ENCODE results near the gene CDK2. TPM values are rescaled to one million over a fixed set of nuclear protein-coding genes. Genes with fewer than 3 reads are reported as not detected.

Gene CDK2
- total RNA-seq (2022; extraction: Qiagen RNA extraction; ENCODE audit: low read depth): 53.4 to 60.4 TPM (median 57.2 TPM) in 5 replicates

DNA sequence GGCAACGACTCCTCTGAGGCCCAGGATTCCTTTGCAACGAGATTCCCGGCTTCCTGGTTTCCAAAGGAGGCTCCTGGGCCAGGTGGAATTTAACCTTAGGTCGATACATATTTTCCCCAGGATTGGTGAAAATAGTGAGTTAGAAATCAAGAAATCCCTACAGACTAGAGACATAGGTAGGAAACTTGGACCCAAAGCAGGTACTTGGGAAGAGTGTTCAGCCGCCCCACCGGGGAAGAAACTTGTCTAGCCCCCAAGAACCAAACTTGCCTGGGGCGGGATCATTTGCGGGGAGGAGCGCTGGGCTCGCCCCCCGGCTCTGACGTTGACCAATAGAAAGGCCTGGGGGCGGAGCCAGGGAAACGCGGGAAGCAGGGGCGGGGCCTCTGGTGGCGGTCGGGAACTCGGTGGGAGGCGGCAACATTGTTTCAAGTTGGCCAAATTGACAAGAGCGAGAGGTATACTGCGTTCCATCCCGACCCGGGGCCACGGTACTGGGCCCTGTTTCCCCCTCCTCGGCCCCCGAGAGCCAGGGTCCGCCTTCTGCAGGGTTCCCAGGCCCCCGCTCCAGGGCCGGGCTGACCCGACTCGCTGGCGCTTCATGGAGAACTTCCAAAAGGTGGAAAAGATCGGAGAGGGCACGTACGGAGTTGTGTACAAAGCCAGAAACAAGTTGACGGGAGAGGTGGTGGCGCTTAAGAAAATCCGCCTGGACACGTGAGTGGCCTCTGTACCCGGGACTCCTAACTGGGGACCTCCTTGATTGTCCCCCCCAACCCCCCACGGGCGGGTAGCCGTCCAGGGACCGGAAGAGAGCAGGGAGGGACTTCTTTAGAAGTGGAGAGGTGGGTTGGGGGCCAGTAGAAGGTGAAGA lies at the start of gene CDK2:
Gene CDK2 (plus strand): TSS at position 423 of the 874 bp plus-strand sequence. CDS start 179 bp downstream, at position 602.

DNA sequence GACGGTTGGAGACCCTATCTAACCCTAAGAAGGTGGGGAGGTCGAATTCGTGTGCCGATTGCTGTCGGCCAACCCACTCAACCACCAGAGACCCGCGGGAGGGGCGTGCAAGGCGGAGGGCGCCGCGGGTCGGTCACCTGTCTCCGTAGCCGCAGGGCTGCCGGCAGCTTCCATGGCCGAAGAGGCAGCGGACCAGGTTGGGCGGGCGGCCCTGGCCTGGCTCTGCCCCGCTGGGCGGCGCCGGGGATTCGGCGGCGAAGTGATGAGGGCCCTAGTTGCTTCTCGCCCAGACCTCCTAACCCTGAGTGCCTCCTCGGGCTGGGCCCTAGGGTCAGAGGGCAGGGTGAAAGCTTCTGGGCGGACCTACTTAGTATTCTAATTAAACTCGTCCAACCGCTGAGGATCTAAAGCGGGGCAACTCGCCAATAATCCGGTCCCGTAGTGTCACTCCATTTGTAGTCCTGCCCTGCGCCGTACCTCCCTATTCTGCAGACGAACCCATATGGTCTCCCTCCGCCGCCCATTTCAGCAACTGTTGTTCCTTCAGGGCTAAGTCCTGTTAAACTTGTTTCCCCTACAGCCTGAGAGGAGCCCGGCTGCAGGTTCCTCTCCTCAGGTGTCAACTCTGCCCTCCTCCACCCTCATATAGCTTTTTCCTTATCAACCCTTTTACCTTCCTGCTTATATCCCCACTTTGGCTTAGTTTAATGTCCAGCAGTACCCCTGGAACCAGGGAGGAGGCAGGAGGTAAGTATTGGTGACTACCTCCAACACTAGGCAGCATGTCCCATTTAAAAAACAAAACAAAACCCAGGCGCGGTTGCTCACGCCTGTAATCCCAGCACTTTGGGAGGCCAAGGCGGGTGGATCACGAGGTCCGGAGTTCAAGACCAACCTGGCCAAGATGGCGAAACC lies 38.8 kb upstream of the CDK2 start, which contains the start of gene PYM1:
Gene PYM1 (minus strand): TSS at position 307 of the 915 bp plus-strand sequence. CDS start 133 bp downstream, at position 174.

DNA sequence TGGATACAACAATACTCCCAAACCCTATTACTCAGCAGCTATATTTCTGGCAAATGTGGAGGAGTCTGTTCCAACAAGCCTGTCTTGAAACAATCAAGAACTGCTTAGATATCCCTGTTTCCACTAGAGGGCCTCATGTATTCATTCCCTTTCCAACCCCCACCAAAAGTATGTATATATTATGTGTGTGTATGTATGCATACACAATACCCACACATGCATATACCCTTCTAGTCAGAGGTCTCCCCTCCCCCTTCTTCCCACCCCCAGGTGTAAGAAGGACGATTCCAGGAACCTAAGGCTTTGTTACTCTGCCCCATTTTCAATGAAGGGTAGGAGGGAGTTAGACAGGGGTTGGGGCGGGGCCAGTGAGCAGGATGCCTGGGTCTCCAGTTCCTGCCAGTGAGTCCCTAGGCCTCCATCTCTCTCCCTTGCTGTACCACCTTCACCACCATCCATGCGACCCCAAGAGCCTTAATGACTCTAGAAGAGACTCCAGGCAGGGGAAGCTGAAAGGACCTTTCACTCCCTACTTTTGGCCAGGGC lies 35.8 kb upstream of the CDK2 start, which contains the start of gene DGKA:
Gene DGKA (plus strand): TSS at position 392 of the 546 bp plus-strand sequence. CDS start 5,342 bp downstream, outside the sequence.

DNA sequence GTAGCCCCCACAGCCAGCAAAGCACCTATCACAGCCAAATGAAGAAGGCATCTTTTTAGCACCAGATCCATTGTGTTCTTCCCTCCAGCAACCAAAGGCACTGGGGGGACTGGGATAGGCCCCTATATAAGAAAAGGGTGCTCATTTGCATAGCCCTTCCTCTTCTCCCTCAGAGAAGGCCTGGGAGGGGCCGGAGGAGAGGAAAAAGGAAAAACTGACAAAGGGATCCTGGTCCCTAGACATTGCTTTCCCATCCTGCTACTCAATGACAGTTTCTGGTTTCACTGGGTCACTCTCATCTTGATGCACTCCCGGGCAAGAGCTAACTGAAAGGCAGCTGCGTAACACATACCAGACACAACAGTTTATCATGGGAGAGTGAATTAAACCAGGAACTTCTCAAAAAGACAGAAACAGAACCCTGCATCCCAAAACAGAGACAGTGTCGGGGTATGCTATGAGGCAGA lies 656 bp upstream of the CDK2 start, which contains the start of gene PMEL:
Gene PMEL (minus strand): TSS at position 102 of the 467 bp plus-strand sequence. CDS start 31 bp downstream, at position 71.

DNA sequence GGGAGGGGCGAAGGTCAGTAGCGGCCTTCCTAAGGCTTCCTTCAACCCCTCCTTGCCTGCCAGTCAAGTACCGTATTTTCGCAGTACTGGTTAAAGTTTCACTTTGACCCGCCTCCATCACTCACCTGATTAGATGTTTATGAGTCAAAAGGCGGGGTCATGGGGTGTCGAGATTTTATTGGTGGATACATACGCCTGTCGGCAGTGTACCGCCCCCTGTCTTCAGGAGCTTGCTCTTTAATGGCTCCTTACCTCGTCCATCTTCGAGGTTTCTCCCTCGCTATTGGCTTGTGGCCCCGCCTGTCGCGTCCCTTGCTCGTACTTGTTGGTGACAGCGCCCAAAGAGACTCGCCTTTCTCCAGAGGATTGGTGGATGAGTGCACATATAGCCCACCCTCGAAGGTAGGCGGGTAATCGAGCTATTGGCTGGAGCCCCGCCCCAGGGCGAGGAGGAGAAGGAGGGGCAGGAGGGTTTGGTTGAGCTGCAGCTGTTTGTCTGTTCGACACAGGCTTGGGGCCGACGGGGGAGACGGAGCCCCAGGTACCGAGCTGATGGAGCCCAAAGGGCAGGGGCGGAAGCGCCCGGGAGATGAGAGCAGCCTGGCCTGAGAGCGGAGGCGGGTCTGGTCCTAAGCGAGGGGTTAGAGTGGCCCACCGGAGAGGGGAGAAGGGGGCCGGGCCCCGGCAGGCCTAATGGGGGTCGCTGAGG lies 7.1 kb downstream of the CDK2 start, which contains the start of gene RAB5B:
Gene RAB5B (plus strand): TSS at position 480 of the 709 bp plus-strand sequence. CDS start 12,883 bp downstream, outside the sequence.

DNA sequence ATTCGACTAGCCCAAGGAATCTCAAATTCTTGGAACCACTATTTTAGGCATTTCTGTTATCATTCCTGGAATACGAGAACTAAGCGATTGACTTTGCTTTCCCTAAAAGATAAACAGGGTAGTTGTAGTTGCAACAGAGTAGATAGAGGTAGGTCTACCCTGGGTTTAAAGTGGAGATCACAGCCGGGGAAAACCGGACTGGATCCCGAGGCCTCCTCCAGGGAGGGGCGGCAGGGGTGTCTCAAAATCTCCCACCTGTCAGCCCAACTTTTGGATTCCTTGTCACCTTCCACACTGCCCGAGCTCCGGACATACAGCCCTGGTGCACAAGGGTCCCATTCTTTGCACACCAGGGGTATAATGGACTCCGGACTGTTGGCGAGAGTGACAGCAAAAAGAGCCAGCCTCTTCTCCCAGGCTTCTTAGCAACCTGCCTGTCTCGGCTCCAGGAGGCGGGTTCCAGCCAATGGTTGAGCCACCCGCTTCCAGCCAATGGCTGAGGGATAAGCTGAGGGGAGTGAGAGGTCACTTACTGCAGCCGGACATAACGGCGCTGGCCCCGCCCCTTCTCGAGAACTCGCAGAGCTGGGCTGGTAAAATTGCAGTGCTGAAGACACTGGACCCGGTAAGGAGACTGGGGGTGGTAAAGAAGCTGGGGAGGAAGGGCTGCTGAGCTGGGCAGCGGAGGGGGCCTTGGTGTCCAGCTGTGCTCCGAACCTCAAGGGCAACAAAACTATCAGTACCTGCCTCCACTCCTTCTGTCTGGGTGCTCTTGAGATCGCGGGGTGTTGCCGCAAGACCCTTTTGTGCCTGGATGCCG lies 30.3 kb downstream of the CDK2 start, which contains the start of gene SUOX:
Gene SUOX (plus strand): TSS at position 562 of the 820 bp plus-strand sequence. CDS start 4,946 bp downstream, outside the sequence.

DNA sequence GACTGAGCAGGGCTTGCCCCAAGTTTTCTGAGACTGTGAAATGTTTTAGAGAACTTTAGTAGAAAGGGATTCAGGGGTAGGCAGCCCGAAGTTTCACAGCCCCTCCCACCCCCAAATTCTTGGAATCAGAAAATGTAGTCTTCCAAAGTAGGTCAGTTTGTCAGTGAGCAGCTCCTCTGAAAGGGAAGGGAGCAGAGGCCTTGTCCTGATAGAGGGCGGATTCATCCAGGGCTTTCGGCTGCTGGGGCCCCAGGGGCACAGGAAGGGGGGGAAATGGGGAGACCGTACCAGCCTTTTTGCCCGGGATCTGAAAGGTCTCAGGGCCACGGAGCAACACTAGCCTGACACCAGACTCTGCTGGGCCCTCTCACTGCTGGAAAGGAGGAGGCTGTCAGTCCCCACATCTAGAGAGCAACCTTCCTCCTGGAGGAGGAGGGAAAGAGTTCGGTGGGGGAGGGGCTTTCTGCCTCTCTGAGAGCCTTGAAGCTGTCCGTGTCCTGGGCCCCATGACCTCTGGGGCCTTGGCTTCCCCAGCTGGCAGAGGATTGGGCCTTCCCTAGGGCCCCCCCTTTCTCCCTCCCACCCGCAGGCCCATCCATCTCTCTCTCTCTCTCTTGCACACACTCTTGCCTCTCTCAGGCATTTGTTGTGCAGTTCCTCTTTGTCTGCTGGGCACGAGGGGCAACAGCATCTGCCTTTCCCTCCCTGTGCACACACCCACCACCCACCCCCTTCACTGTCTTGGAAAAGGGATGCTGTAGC lies 54.0 kb downstream of the CDK2 start, which contains the start of gene IKZF4:
Gene IKZF4 (plus strand): TSS at position 621 of the 762 bp plus-strand sequence. CDS start 451 bp downstream, outside the sequence.

Other genes starting within 250 kb of the CDK2 start
- 2.3 to 3.2 TPM (median 2.5 TPM) in 5 replicates for gene RDH5, start 246.4 kb upstream of the CDK2 start, total RNA-seq (2022; extraction: Qiagen RNA extraction; ENCODE audit: low read depth)
- gene CD63, start 237.8 kb upstream of the CDK2 start, total RNA-seq (2022; extraction: Qiagen RNA extraction; ENCODE audit: low read depth): 649 to 733 TPM (median 670 TPM) in 5 replicates
- gene GDF11, start 223.7 kb upstream of the CDK2 start, total RNA-seq (2022; extraction: Qiagen RNA extraction; ENCODE audit: low read depth): 3.9 to 5.7 TPM (median 4.5 TPM) in 5 replicates
- gene SARNP, start 149.1 kb upstream of the CDK2 start, total RNA-seq (2022; extraction: Qiagen RNA extraction; ENCODE audit: low read depth): 85.0 to 131 TPM (median 93.2 TPM) in 5 replicates
- gene ORMDL2, start 148.8 kb upstream of the CDK2 start, total RNA-seq (2022; extraction: Qiagen RNA extraction; ENCODE audit: low read depth): 78.2 to 99.4 TPM (median 92.8 TPM) in 5 replicates
- gene DNAJC14, start 137.2 kb upstream of the CDK2 start, total RNA-seq (2022; extraction: Qiagen RNA extraction; ENCODE audit: low read depth): 20.9 to 26.5 TPM (median 24.3 TPM) in 5 replicates
- gene MMP19, start 123.9 kb upstream of the CDK2 start, total RNA-seq (2022; extraction: Qiagen RNA extraction; ENCODE audit: low read depth): 0.06 to 0.24 TPM (median 0.13 TPM) in 5 replicates
- gene PYM1, start 38.9 kb upstream of the CDK2 start, total RNA-seq (2022; extraction: Qiagen RNA extraction; ENCODE audit: low read depth): 34.7 to 42.9 TPM (median 36.3 TPM) in 5 replicates
- gene DGKA, start 35.7 kb upstream of the CDK2 start, total RNA-seq (2022; extraction: Qiagen RNA extraction; ENCODE audit: low read depth): 13.7 to 22.6 TPM (median 17.9 TPM) in 5 replicates
- gene PMEL, start 788 bp upstream of the CDK2 start, total RNA-seq (2022; extraction: Qiagen RNA extraction; ENCODE audit: low read depth): 0.62 to 1.9 TPM (median 1.0 TPM) in 5 replicates
- 27.6 to 39.2 TPM (median 37.6 TPM) in 5 replicates for gene RAB5B, start 7.2 kb downstream of the CDK2 start, total RNA-seq (2022; extraction: Qiagen RNA extraction; ENCODE audit: low read depth)
- 7.8 to 10.5 TPM (median 9.3 TPM) in 5 replicates for gene SUOX, start 30.4 kb downstream of the CDK2 start, total RNA-seq (2022; extraction: Qiagen RNA extraction; ENCODE audit: low read depth)
- 2.5 to 3.0 TPM (median 2.8 TPM) in 5 replicates for gene IKZF4, start 54.2 kb downstream of the CDK2 start, total RNA-seq (2022; extraction: Qiagen RNA extraction; ENCODE audit: low read depth)
- gene RPS26, start 75.1 kb downstream of the CDK2 start, total RNA-seq (2022; extraction: Qiagen RNA extraction; ENCODE audit: low read depth): 597 to 774 TPM (median 733 TPM) in 5 replicates
- gene ERBB3, start 113.3 kb downstream of the CDK2 start, total RNA-seq (2022; extraction: Qiagen RNA extraction; ENCODE audit: low read depth): 1.2 to 1.8 TPM (median 1.3 TPM) in 5 replicates
- gene PA2G4, start 137.7 kb downstream of the CDK2 start, total RNA-seq (2022; extraction: Qiagen RNA extraction; ENCODE audit: low read depth): 305 to 343 TPM (median 320 TPM) in 5 replicates
- gene RPL41, start 149.8 kb downstream of the CDK2 start, total RNA-seq (2022; extraction: Qiagen RNA extraction; ENCODE audit: low read depth): 5,029 to 5,699 TPM (median 5,618 TPM) in 5 replicates
- gene ZC3H10, start 151.4 kb downstream of the CDK2 start, total RNA-seq (2022; extraction: Qiagen RNA extraction; ENCODE audit: low read depth): 2.4 to 3.5 TPM (median 2.9 TPM) in 5 replicates
- gene ESYT1, start 161.4 kb downstream of the CDK2 start, total RNA-seq (2022; extraction: Qiagen RNA extraction; ENCODE audit: low read depth): 66.7 to 76.5 TPM (median 73.7 TPM) in 5 replicates
- 75.2 to 83.1 TPM (median 78.1 TPM) in 5 replicates for gene MYL6B, start 185.8 kb downstream of the CDK2 start, total RNA-seq (2022; extraction: Qiagen RNA extraction; ENCODE audit: low read depth)
- gene MYL6, start 191.5 kb downstream of the CDK2 start, total RNA-seq (2022; extraction: Qiagen RNA extraction; ENCODE audit: low read depth): 1,968 to 3,082 TPM (median 2,070 TPM) in 5 replicates
- gene SMARCC2, start 222.7 kb downstream of the CDK2 start, total RNA-seq (2022; extraction: Qiagen RNA extraction; ENCODE audit: low read depth): 31.4 to 42.9 TPM (median 38.9 TPM) in 5 replicates

All from A549 treated with DMSO at 1 μM for 4 hours (cell line).